ENCODE data around the gene B3GLCT.
"Not testable (repeated sequence)": the region's sequence is repeated elsewhere in the genome, so short reads cannot be mapped to it uniquely, and the experiment has no call there.

B3GLCT gene

GRCh38 chr13:31184981-31185645, 14.7 kb upstream of the B3GLCT start:
- DNase-seq = no peak

GRCh38 chr13:31191748-31192147, 8.0 kb upstream of the B3GLCT start:
- no peak for DNase-seq

GRCh38 chr13:31192306-31192705, 7.5 kb upstream of the B3GLCT start:
- DNase-seq = no peak

- DNase-seq = no peak
Measured at GRCh38 chr13:31195616-31196015, 4.2 kb upstream of the B3GLCT start.

- DNase-seq = no peak
Measured at GRCh38 chr13:31196992-31197391, 2.8 kb upstream of the B3GLCT start.

- DNase-seq = no peak
Measured at GRCh38 chr13:31198519-31198918, 1.3 kb upstream of the B3GLCT start.

- no peak for DNase-seq
Measured at GRCh38 chr13:31199527-31199848, 287 bp upstream of the B3GLCT start.

GRCh38 chr13:31200637-31200971, 829 bp downstream of the B3GLCT start:
- peak; percentile 24 for DNase-seq

- DNase-seq = peak; percentile 34
Measured at GRCh38 chr13:31201341-31202031, 1.7 kb downstream of the B3GLCT start.

- no peak for DNase-seq
Measured at GRCh38 chr13:31204592-31204991, 4.8 kb downstream of the B3GLCT start.

- peak; percentile 63 for DNase-seq
Measured at GRCh38 chr13:31207661-31208552, 8.1 kb downstream of the B3GLCT start.

- DNase-seq = no peak
Measured at GRCh38 chr13:31208559-31209122, 8.9 kb downstream of the B3GLCT start.

GRCh38 chr13:31209172-31209840, 9.5 kb downstream of the B3GLCT start:
- peak; percentile 88 for DNase-seq

- DNase-seq = no peak
Measured at GRCh38 chr13:31209841-31210210, 10.1 kb downstream of the B3GLCT start.

- DNase-seq = no peak
Measured at GRCh38 chr13:31213651-31214289, 14.0 kb downstream of the B3GLCT start.

GRCh38 chr13:31214435-31214834, 14.7 kb downstream of the B3GLCT start:
- no peak for DNase-seq

- DNase-seq = not testable (repeated sequence)
Measured at GRCh38 chr13:31216916-31217315, 17.1 kb downstream of the B3GLCT start.

GRCh38 chr13:31219909-31220598, 20.3 kb downstream of the B3GLCT start:
- no peak for DNase-seq

- no peak for DNase-seq
Measured at GRCh38 chr13:31221057-31221456, 21.3 kb downstream of the B3GLCT start.

- DNase-seq = no peak
Measured at GRCh38 chr13:31223215-31223614, 23.4 kb downstream of the B3GLCT start.

GRCh38 chr13:31223640-31224039, 23.9 kb downstream of the B3GLCT start:
- DNase-seq = no peak

- DNase-seq = no peak
Measured at GRCh38 chr13:31224174-31224669, 24.4 kb downstream of the B3GLCT start.
